HCT116 (cell line): Measurements from ENCODE around the gene KMT5C. TPM values are rescaled to one million over a fixed set of nuclear protein-coding genes. Genes with fewer than 3 reads are reported as not detected.

ENCODE experiments used
- ATAC-seq: fragments of 200-7000 bp; cut with Tn5 transposase; 2 replicates; pipeline ENCODE4 v1.9.1; 2020; ENCODE audit warnings: mild to moderate bottlenecking, moderate library complexity
- BruUV-seq: library from RNA; stranded (reverse); fragments of 400-500 nt; replicated peaks from 2 replicates; lab custom pipeline; 2021; lab: Mats Ljungman, UMichigan
- CTCF ChIA-PET: fragments of 300-600 bp; sonication (Branson Sonifier 250); formaldehyde crosslinking; loops from one replicate; lab custom pipeline; 2021; ENCODE audit warnings: antibody characterized with exemption; lab: Charles Lee
- POLR2A ChIA-PET: fragments of 300-600, 350-600 bp; sonication (Branson Sonifier 250); formaldehyde crosslinking; loops from one replicate; lab custom pipeline; 2021; ENCODE audit warnings: antibody characterized with exemption; lab: Charles Lee
- RAD21 ChIA-PET, 2 experiments: fragments of 300-600 bp; sonication (Branson Sonifier 250); formaldehyde crosslinking; loops; one replicate each; lab custom pipeline; 2023; ENCODE audit warnings: low total read pairs in 2 of 2; ENCODE audit not compliant: uncharacterized antibody in 2 of 2, unreplicated experiment in 2 of 2, low non-redundant PET in 1 of 2; lab: Charles Lee
- DNase-seq: peaks from one replicate; pipeline ENCODE4 v3.0.0-alpha.2; 2010; ENCODE audit warnings: low read depth, low spot score
- H2AFZ ChIP-seq: fragments of 200-600 bp; shearing (Covaris generic), sonication (generic); 2 replicates; pipeline ENCODE4 v1.6.1; 2017; ENCODE audit warnings: low read depth, mixed run types, mixed read lengths, antibody characterized with exemption, low read length; ENCODE audit not compliant: poor library complexity, severe bottlenecking
- H3K27ac ChIP-seq: 2 replicates; pipeline ENCODE4 v1.5.1; 2012; ENCODE audit warnings: low read depth, low read length
- H3K27me3 ChIP-seq: fragments of 200-600 bp; sonication (generic); 2 replicates; pipeline ENCODE4 v1.6.1; 2016; ENCODE audit warnings: mixed run types, low read length, mixed read lengths; ENCODE audit not compliant: insufficient read depth
- H3K36me3 ChIP-seq, 2 experiments: fragments of 200-500 bp in 1 of 2; fragments of 200-600 bp in 1 of 2; sonication (Bioruptor generic) in 1 of 2; sonication (generic) in 1 of 2; 2 replicates each; pipeline versions ENCODE4 v1.5.1 to v1.6.1; 2014 to 2016; ENCODE audit warnings: low read length in 2 of 2, inconsistent platforms in 1 of 2, mixed read lengths in 1 of 2, mixed run types in 1 of 2; ENCODE audit not compliant: insufficient read depth in 2 of 2, control insufficient read depth in 1 of 2
- H3K4me1 ChIP-seq, 2 experiments: fragments of 200-600 bp in 1 of 2; sonication (generic) in 1 of 2; 2 replicates each; pipeline versions ENCODE4 v1.5.1 to v1.6.1; 2012 to 2017; ENCODE audit warnings: low read length in 2 of 2, inconsistent platforms in 1 of 2, mild to moderate bottlenecking in 1 of 2, mixed read lengths in 1 of 2, mixed run types in 1 of 2, moderate library complexity in 1 of 2; ENCODE audit not compliant: insufficient read depth in 2 of 2, control insufficient read depth in 1 of 2
- H3K4me2 ChIP-seq: fragments of 200-600 bp; sonication (generic); 2 replicates; pipeline ENCODE4 v1.6.1; 2017; ENCODE audit warnings: mixed run types, low read length, mixed read lengths
- H3K4me3 ChIP-seq, 2 experiments: fragments of 200-600 bp in 1 of 2; sonication (generic) in 1 of 2; replicated peaks in 1 of 2; 2 replicates each; pipeline ENCODE4 v1.5.1; 2011 to 2016; ENCODE audit warnings: low read length in 2 of 2, control low read depth in 1 of 2, low read depth in 1 of 2, mild to moderate bottlenecking in 1 of 2, mixed read lengths in 1 of 2, mixed run types in 1 of 2
- H3K79me2 ChIP-seq: fragments of 200-600 bp; sonication (generic); 2 replicates; pipeline ENCODE4 v1.6.1; 2017; ENCODE audit warnings: mild to moderate bottlenecking, mixed run types, low read length, moderate library complexity, mixed read lengths; ENCODE audit not compliant: insufficient read depth
- H3K9ac ChIP-seq: fragments of 200-600 bp; sonication (generic); 2 replicates; pipeline ENCODE4 v1.6.1; 2016; ENCODE audit warnings: low read length, mixed read lengths
- H3K9me2 ChIP-seq: fragments of 200-600 bp; sonication (generic), shearing (Covaris generic); 2 replicates; pipeline ENCODE4 v1.6.1; 2017; ENCODE audit warnings: mixed run types, mild to moderate bottlenecking, moderate library complexity; ENCODE audit not compliant: insufficient read depth
- H3K9me3 ChIP-seq, 2 experiments: fragments of 200-500 bp in 1 of 2; fragments of 200-600 bp in 1 of 2; sonication (Bioruptor generic) in 1 of 2; sonication (generic) in 1 of 2; 2 replicates each; pipeline ENCODE4 v1.6.1; 2014 to 2017; ENCODE audit warnings: low read length in 2 of 2, mixed read lengths in 2 of 2, inconsistent platforms in 1 of 2, low read depth in 1 of 2, mild to moderate bottlenecking in 1 of 2, mixed run types in 1 of 2, moderate library complexity in 1 of 2; ENCODE audit not compliant: control insufficient read depth in 1 of 2, insufficient read depth in 1 of 2
- H4K20me1 ChIP-seq: fragments of 200-600 bp; sonication (generic), shearing (Covaris generic); 2 replicates; pipeline ENCODE4 v1.6.1; 2017; ENCODE audit warnings: mixed run types, mild to moderate bottlenecking, moderate library complexity; ENCODE audit not compliant: insufficient read depth
- CBX3 ChIP-seq: IDR thresholded peaks from 2 replicates; pipeline ENCODE4 v1.6.1; 2012; ENCODE audit warnings: low read depth
- EGR1 ChIP-seq: IDR thresholded peaks from 2 replicates; pipeline ENCODE4 v1.6.1; 2012; ENCODE audit warnings: low read depth
- FOSL1 ChIP-seq: IDR thresholded peaks from 2 replicates; pipeline ENCODE4 v1.6.1; 2012; ENCODE audit warnings: low read depth
- JUND ChIP-seq: IDR thresholded peaks from 2 replicates; pipeline ENCODE4 v1.6.1; 2012
- POLR2A ChIP-seq: IDR thresholded peaks from 2 replicates; pipeline ENCODE4 v1.7.0; 2011; ENCODE audit warnings: borderline replicate concordance; ENCODE audit not compliant: insufficient read depth, insufficient read length; ENCODE audit errors: extremely low read depth
- POLR2AphosphoS5 ChIP-seq: IDR thresholded peaks from 2 replicates; pipeline ENCODE4 v1.6.1; 2011; ENCODE audit warnings: mild to moderate bottlenecking, low read depth, low read length, moderate library complexity
- RAD21 ChIP-seq: IDR thresholded peaks from 2 replicates; pipeline ENCODE4 v1.6.1; 2012; ENCODE audit warnings: low read depth, mild to moderate bottlenecking
- SIN3A ChIP-seq: IDR thresholded peaks from 2 replicates; pipeline ENCODE4 v1.6.1; 2012; ENCODE audit warnings: low read depth
- SP1 ChIP-seq: IDR thresholded peaks from 2 replicates; pipeline ENCODE4 v1.6.1; 2012; ENCODE audit warnings: low read depth
- SRF ChIP-seq: IDR thresholded peaks from 2 replicates; pipeline ENCODE4 v1.6.1; 2012; ENCODE audit warnings: low read depth
- YY1 ChIP-seq: IDR thresholded peaks from 2 replicates; pipeline ENCODE4 v1.6.1; 2011; ENCODE audit warnings: low read length, low read depth, moderate library complexity, mild to moderate bottlenecking; ENCODE audit not compliant: insufficient replicate concordance; ENCODE audit errors: extremely low read depth
- ZNF274 ChIP-seq: fragments of 200-500 bp; sonication (Bioruptor generic); IDR thresholded peaks from 2 replicates; pipeline ENCODE4 v1.6.1; 2014; ENCODE audit warnings: mild to moderate bottlenecking, low read depth, low read length, inconsistent platforms
- intact Hi-C: fragments of 100-400 bp; cut with micrococcal nuclease; formaldehyde crosslinking; loops from 2 replicates; pipeline ENCODE4 v1.10.0; 2022
- total RNA-seq: library from RNA; stranded (reverse); gene quantifications from one replicate; pipeline ENCODE4 v1.2.1, GENCODE V29; 2021; ENCODE audit not compliant: unreplicated experiment
- TF ChIP-seq, protein P1 (sequence below): IDR thresholded peaks from 2 replicates; pipeline ENCODE4 v1.6.1; 2012
- TF ChIP-seq, protein P2 (sequence below): IDR thresholded peaks from 2 replicates; pipeline ENCODE4 v1.6.1; 2012; ENCODE audit warnings: low read depth
- TF ChIP-seq, protein P3 (sequence below), 3 experiments: fragments of 200-600 bp in 1 of 3; sonication (generic) in 1 of 3; IDR thresholded peaks in 2 of 3; conservative IDR thresholded peaks in 1 of 3; 2 replicates each; pipeline ENCODE4 v1.5.1; 2012 to 2017; ENCODE audit warnings: low read depth in 2 of 3, low read length in 2 of 3, antibody characterized with exemption in 1 of 3, borderline replicate concordance in 1 of 3, control low read depth in 1 of 3, mild to moderate bottlenecking in 1 of 3, mixed read lengths in 1 of 3, mixed run types in 1 of 3, moderate library complexity in 1 of 3; ENCODE audit not compliant: insufficient read depth in 1 of 3
- TF ChIP-seq, protein P4 (sequence below): IDR thresholded peaks from 2 replicates; pipeline ENCODE4 v1.6.1; 2011; ENCODE audit warnings: mild to moderate bottlenecking, low read length, moderate library complexity; ENCODE audit not compliant: insufficient replicate concordance; ENCODE audit errors: extremely low read depth

Gene KMT5C
- total RNA-seq, 1 experiment from 2014 or later: 27.5 TPM

DNA sequence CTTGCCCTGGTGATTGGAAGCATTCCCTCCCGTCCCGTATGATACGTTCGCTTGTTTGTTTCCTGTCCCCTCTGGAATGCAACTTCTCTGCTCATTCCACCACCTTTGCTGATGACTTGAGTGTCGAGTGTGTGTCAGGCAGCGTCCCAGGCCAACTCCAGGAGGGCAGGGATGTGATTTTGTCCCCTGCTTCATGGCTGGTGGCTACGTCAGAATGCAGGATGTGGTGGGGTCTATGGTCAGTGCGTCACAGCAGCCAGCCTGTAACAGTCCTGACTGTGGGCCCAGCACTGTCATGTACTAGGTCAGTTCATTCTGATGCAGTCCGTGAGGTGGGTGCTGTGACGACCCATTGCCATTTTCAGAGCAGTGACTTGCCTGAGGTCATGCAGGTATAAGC, 39.7 kb upstream of the KMT5C start:
- Histone ChIP-seq H3K79me2 (no peaks in the 10 kb centered on the region), H3K9ac (no peak overlapping the region), H3K36me3 (peaks cover 8 to 16% of the 10 kb centered on the region in 2 experiments; a peak in 2 of 4 replicates), H4K20me1 (no peaks in the 10 kb centered on the region), H3K27ac (no peak overlapping the region), H3K9me3 (no peaks in the 10 kb centered on the region), H3K27me3 (no peaks in the 10 kb centered on the region), H3K4me3 (no peak overlapping the region), H3K9me2 (no peaks in the 10 kb centered on the region), H2AFZ (no peak overlapping the region), H3K4me1 (peaks cover 0 to 7% of the 10 kb centered on the region in 2 experiments; a peak in 1 of 4 replicates), H3K4me2 (no peak overlapping the region)
- TF ChIP-seq SIN3A: no peak
- TF ChIP-seq, protein P1, sequence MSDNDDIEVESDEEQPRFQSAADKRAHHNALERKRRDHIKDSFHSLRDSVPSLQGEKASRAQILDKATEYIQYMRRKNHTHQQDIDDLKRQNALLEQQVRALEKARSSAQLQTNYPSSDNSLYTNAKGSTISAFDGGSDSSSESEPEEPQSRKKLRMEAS: no peak
- TF ChIP-seq EGR1: no peak
- TF ChIP-seq YY1: no peak
- TF ChIP-seq CBX3: no peak
- TF ChIP-seq RAD21: no peak
- TF ChIP-seq SRF: no peak
- TF ChIP-seq FOSL1: no peak
- no peak for TF ChIP-seq SP1
- TF ChIP-seq, protein P2, sequence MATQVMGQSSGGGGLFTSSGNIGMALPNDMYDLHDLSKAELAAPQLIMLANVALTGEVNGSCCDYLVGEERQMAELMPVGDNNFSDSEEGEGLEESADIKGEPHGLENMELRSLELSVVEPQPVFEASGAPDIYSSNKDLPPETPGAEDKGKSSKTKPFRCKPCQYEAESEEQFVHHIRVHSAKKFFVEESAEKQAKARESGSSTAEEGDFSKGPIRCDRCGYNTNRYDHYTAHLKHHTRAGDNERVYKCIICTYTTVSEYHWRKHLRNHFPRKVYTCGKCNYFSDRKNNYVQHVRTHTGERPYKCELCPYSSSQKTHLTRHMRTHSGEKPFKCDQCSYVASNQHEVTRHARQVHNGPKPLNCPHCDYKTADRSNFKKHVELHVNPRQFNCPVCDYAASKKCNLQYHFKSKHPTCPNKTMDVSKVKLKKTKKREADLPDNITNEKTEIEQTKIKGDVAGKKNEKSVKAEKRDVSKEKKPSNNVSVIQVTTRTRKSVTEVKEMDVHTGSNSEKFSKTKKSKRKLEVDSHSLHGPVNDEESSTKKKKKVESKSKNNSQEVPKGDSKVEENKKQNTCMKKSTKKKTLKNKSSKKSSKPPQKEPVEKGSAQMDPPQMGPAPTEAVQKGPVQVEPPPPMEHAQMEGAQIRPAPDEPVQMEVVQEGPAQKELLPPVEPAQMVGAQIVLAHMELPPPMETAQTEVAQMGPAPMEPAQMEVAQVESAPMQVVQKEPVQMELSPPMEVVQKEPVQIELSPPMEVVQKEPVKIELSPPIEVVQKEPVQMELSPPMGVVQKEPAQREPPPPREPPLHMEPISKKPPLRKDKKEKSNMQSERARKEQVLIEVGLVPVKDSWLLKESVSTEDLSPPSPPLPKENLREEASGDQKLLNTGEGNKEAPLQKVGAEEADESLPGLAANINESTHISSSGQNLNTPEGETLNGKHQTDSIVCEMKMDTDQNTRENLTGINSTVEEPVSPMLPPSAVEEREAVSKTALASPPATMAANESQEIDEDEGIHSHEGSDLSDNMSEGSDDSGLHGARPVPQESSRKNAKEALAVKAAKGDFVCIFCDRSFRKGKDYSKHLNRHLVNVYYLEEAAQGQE: no peak
- TF ChIP-seq, protein P3, sequence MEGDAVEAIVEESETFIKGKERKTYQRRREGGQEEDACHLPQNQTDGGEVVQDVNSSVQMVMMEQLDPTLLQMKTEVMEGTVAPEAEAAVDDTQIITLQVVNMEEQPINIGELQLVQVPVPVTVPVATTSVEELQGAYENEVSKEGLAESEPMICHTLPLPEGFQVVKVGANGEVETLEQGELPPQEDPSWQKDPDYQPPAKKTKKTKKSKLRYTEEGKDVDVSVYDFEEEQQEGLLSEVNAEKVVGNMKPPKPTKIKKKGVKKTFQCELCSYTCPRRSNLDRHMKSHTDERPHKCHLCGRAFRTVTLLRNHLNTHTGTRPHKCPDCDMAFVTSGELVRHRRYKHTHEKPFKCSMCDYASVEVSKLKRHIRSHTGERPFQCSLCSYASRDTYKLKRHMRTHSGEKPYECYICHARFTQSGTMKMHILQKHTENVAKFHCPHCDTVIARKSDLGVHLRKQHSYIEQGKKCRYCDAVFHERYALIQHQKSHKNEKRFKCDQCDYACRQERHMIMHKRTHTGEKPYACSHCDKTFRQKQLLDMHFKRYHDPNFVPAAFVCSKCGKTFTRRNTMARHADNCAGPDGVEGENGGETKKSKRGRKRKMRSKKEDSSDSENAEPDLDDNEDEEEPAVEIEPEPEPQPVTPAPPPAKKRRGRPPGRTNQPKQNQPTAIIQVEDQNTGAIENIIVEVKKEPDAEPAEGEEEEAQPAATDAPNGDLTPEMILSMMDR (IDR thresholded peaks at IDR 0.05 in 2 of 3, conservative IDR thresholded peaks at IDR 0.05 in 1 of 3; ENCODE audit: borderline replicate concordance in 1 of 3, insufficient read depth in 1 of 3, low read depth in 2 of 3, low read length in 2 of 3): no peak
- TF ChIP-seq, protein P4, sequence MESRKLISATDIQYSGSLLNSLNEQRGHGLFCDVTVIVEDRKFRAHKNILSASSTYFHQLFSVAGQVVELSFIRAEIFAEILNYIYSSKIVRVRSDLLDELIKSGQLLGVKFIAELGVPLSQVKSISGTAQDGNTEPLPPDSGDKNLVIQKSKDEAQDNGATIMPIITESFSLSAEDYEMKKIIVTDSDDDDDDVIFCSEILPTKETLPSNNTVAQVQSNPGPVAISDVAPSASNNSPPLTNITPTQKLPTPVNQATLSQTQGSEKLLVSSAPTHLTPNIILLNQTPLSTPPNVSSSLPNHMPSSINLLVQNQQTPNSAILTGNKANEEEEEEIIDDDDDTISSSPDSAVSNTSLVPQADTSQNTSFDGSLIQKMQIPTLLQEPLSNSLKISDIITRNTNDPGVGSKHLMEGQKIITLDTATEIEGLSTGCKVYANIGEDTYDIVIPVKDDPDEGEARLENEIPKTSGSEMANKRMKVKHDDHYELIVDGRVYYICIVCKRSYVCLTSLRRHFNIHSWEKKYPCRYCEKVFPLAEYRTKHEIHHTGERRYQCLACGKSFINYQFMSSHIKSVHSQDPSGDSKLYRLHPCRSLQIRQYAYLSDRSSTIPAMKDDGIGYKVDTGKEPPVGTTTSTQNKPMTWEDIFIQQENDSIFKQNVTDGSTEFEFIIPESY: no peak
- TF ChIP-seq POLR2A: no peak
- TF ChIP-seq ZNF274: no peak
- no peak for TF ChIP-seq JUND
- no peak for TF ChIP-seq POLR2AphosphoS5
- ChIA-PET RAD21 (no interaction called here), POLR2A (no interaction called here), CTCF (interaction anchor here (0.9 to 1.8 kb wide), 2 partner anchors 8 to 154 kb away, joined by 3 to 15 read pairs; no protein-coding TSS in a partner anchor)
- DNase-seq (no peak), ATAC-seq (no peak)
- intact Hi-C loops: loop anchor here (5.0 kb wide), 1 partner anchor 82 kb away; the partner anchor contains the start of gene TMEM238
- no TSS peak for BruUV-seq
